A549 (cell line): ENCODE data around the gene DAO.

Experiments used
- BHLHE40 ChIP-seq: IDR thresholded peaks from 2 replicates; pipeline ENCODE4 v1.6.1; 2012; ENCODE audit warnings: low read depth, low read length, inconsistent platforms
- CHD2 ChIP-seq: fragments of 150-350 bp; IDR thresholded peaks from 2 replicates; pipeline ENCODE4 v1.6.1; 2014; ENCODE audit warnings: low read length; ENCODE audit not compliant: partially characterized antibody
- EHF ChIP-seq: fragments of 250-450 bp; sonication (Bioruptor Pico); IDR thresholded peaks from 2 replicates; pipeline ENCODE4 v1.5.0; 2020; ENCODE audit warnings: mild to moderate bottlenecking
- EP300 ChIP-seq, 2 experiments: fragments of >200 bp; sonication (Bioruptor Twin); formaldehyde crosslinking; IDR thresholded peaks; 2 replicates in 1 of 2; 3 replicates in 1 of 2; pipeline ENCODE4 v1.6.1; 2016 to 2017
- HDAC2 ChIP-seq: fragments of 200-600 bp; sonication (generic); IDR thresholded peaks from 2 replicates; pipeline ENCODE4 v1.6.1; 2016
- MAFK ChIP-seq: fragments of 450-650 bp; IDR thresholded peaks from 2 replicates; pipeline ENCODE4 v1.6.1; 2014; ENCODE audit not compliant: partially characterized antibody
- POLR2A ChIP-seq: IDR thresholded peaks from 2 replicates; pipeline ENCODE4 v1.6.1; 2012; ENCODE audit warnings: mild to moderate bottlenecking, low read length
- RAD21 ChIP-seq, 2 experiments: fragments of >200 bp in 1 of 2; sonication (Bioruptor Twin) in 1 of 2; formaldehyde crosslinking in 1 of 2; IDR thresholded peaks in 1 of 2; conservative IDR thresholded peaks in 1 of 2; 2 replicates in 1 of 2; 3 replicates in 1 of 2; pipeline ENCODE4 v1.6.1; 2012 to 2018; ENCODE audit warnings: inconsistent platforms in 1 of 2
- TF ChIP-seq, protein P1 (sequence below): fragments of >200 bp; sonication (Bioruptor Twin); formaldehyde crosslinking; IDR thresholded peaks from 3 replicates; pipeline ENCODE4 v1.5.1; 2016
- TF ChIP-seq, protein P2 (sequence below): IDR thresholded peaks from 2 replicates; pipeline ENCODE4 v1.6.1; 2012

DNA sequence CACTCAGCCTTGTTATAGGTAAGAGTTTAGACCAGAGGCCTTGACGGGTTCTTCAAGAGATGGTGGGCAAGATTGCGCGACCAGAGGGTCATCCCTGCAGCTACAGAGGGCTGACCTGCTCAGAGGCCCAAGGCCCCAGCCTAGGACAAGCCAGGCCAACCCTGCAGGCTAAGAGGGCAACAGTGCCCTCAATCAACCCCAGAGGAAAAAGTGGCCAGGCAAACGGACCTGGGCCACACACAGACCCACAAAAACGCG, 23.8 kb upstream of the DAO start:
- TF ChIP-seq, protein P1, sequence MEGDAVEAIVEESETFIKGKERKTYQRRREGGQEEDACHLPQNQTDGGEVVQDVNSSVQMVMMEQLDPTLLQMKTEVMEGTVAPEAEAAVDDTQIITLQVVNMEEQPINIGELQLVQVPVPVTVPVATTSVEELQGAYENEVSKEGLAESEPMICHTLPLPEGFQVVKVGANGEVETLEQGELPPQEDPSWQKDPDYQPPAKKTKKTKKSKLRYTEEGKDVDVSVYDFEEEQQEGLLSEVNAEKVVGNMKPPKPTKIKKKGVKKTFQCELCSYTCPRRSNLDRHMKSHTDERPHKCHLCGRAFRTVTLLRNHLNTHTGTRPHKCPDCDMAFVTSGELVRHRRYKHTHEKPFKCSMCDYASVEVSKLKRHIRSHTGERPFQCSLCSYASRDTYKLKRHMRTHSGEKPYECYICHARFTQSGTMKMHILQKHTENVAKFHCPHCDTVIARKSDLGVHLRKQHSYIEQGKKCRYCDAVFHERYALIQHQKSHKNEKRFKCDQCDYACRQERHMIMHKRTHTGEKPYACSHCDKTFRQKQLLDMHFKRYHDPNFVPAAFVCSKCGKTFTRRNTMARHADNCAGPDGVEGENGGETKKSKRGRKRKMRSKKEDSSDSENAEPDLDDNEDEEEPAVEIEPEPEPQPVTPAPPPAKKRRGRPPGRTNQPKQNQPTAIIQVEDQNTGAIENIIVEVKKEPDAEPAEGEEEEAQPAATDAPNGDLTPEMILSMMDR: no peak
- TF ChIP-seq POLR2A (no peak), MAFK (no peak), BHLHE40 (no peak), HDAC2 (no peak), EP300 (IDR thresholded peaks at IDR 0.05) (no peak), CHD2 (no peak), EHF (CRISPR knock-in tag) (no peak), RAD21 (conservative IDR thresholded peaks at IDR 0.05 in 1 of 2, IDR thresholded peaks at IDR 0.05 in 1 of 2) (no peak)
- TF ChIP-seq, protein P2, sequence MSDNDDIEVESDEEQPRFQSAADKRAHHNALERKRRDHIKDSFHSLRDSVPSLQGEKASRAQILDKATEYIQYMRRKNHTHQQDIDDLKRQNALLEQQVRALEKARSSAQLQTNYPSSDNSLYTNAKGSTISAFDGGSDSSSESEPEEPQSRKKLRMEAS: no peak
